ENCODE data around the gene KRT34.

DNA sequence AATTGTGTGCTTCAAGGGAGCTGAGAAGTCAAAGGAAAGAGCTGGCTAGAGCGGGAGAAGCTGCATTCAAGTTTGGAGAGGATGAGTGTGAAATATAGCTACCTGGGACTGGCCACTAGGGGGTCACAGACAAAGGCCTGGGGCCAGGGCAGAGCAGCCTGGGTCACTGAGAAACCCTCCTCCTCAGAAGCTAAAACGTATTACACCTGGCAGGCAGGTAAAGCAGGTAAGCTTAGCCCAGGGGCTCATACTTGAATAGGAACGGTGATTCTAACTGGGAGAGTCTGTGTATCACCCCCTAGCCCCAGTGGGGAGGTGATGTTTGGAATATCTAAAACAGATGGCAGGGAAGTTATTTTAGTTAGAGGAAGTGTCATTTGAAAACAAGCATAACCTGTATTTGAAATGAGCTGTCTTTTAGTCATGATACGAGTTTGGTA is 35.5 kb upstream of the KRT34 start:
- peak; percentile 55 for TF ChIP-seq CTCF (IDR thresholded peaks at IDR 0.05)
- no peak for TF ChIP-seq EZH2 (IDR thresholded peaks at IDR 0.05)

All from neural progenitor cell (in vitro differentiated cells).